Heart left ventricle (tissue), 13 donors: ENCODE measurements around the gene GSC.
"Not testable (repeated sequence)": the region's sequence is repeated elsewhere in the genome, so short reads cannot be mapped to it uniquely, and the experiment has no call there.

Experiments
- CTCF ChIP-seq, 12 donors: fragments of 200-600 bp; sonication (generic) in 4 of 12; IDR thresholded peaks; one replicate each; pipeline versions ENCODE4 v1.5.0 to v1.8.0; 2018 to 2022; ENCODE audit warnings: antibody characterized with exemption in 12 of 12, mild to moderate bottlenecking in 5 of 12
- POLR2A ChIP-seq, 2 donors: fragments of 450-650 bp; IDR thresholded peaks; one replicate each; pipeline ENCODE4 v1.6.1; 2017; ENCODE audit warnings: antibody characterized with exemption in 2 of 2, mild to moderate bottlenecking in 2 of 2, moderate library complexity in 2 of 2
- donor health status: ischemic (EF 13 %, LVEDD 7.1; RV severe dilation, severe dysfunction).
- donor health status: DM: no; HTN: yes; CAD: no.
- donor health status: DM: no; HTN: no; CAD: no.
- donor health status: ischemic (EF 25% LVEDD 6.9; RV normal size, moderate dysfunction).
- donor health status: ischemic (EF 25% LVEDD 5.7; RV mildly dilated, moderate dysfunction).
- donor health status: ischemic (EF 35%, LVEDD 5.7; RV mildly dilated, moderate dysfunction).
- donor health status: nonischemic (EF 11% LVEDD 7.7; RV severe dilation, severe dysfunction).
- donor health status: DM: yes; HTN: yes; CAD: no.
- donor health status: PGD.
- donor health status: ischemic (EF 29% LVEDD 5.4; RV normal size, mild dysfunction).
- donor health status: nonischemic (EF 23%, LVEDD 6.1; RV moderate dilation, normal function).

GRCh38 chr14:94728440-94728839 is 41.5 kb downstream of the GSC start:
- not testable (repeated sequence) for TF ChIP-seq CTCF, POLR2A (IDR thresholded peaks at IDR 0.05)
